Measurements from ENCODE around the gene PCNX2. TPM values are rescaled to one million over a fixed set of nuclear protein-coding genes. Genes with fewer than 3 reads are reported as not detected.

Gene PCNX2
- total RNA-seq, 2 experiments from 2014 or later = 25.0 to 29.8 TPM

- Mint-ChIP-seq H3K27ac (no peak overlapping the region), H3K4me1 (peaks cover 10% of the 10 kb centered on the region), H3K36me3 (ENCODE audit: low read depth) (peaks cover 43% of the 10 kb centered on the region), H3K4me3 (no peak overlapping the region), H3K9me3 (no peaks in the 10 kb centered on the region), H3K27me3 (no peaks in the 10 kb centered on the region)
- ChIA-PET CTCF (interaction anchor here (0.7 kb wide), 1 partner anchor 1769 kb away, joined by 3 read pairs; no protein-coding TSS in a partner anchor), POLR2A (no interaction called here)
- DNase-seq = no peak
These were observed 48.6 kb downstream of the PCNX2 start for GRCh38 chr1:233246965-233247364.

GRCh38 chr1:233245191-233245765 is 50.2 kb downstream of the PCNX2 start:
- H3K27ac Mint-ChIP-seq = no peak overlapping the region
- no peaks in the 10 kb centered on the region for H3K27me3 Mint-ChIP-seq
- H3K36me3 Mint-ChIP-seq (ENCODE audit: low read depth) = peaks cover 28% of the 10 kb centered on the region
- H3K4me1 Mint-ChIP-seq = peaks cover 10% of the 10 kb centered on the region
- DNase-seq = no peak
- POLR2A ChIA-PET = no interaction called here
- CTCF ChIA-PET = interaction anchor here (1.3 kb wide), 1 partner anchor 25 kb away, joined by 3 read pairs; no protein-coding TSS in a partner anchor
- H3K4me3 Mint-ChIP-seq = no peak overlapping the region
- no peaks in the 10 kb centered on the region for H3K9me3 Mint-ChIP-seq

DNA sequence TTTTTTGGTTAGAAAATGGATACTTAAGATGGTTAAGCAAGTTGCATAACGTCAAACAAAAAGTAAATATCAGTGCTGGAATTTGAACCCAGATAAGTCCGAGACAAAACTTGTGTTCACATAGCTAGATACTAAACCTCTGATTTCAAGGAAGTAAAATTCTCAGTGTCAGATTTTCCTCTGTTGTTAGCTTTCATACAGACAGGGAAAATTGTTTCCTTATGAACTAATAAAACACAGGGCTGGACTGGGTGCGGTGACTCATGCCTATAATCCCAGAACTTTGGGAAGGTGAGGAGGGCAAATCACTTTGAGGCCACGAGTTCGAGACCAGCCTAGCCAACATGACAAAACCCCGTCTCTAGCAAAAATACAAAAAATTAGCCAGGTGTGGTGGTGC is 51.3 kb downstream of the PCNX2 start:
- ChIA-PET POLR2A (no interaction called here), CTCF (no interaction called here)
- peaks cover 18% of the 10 kb centered on the region for H3K36me3 Mint-ChIP-seq (ENCODE audit: low read depth)
- H3K27ac Mint-ChIP-seq = no peak overlapping the region
- peaks cover 10% of the 10 kb centered on the region for H3K4me1 Mint-ChIP-seq
- DNase-seq = no peak
- H3K4me3 Mint-ChIP-seq = no peak overlapping the region
- no peaks in the 10 kb centered on the region for H3K9me3 Mint-ChIP-seq
- no peaks in the 10 kb centered on the region for H3K27me3 Mint-ChIP-seq

DNA sequence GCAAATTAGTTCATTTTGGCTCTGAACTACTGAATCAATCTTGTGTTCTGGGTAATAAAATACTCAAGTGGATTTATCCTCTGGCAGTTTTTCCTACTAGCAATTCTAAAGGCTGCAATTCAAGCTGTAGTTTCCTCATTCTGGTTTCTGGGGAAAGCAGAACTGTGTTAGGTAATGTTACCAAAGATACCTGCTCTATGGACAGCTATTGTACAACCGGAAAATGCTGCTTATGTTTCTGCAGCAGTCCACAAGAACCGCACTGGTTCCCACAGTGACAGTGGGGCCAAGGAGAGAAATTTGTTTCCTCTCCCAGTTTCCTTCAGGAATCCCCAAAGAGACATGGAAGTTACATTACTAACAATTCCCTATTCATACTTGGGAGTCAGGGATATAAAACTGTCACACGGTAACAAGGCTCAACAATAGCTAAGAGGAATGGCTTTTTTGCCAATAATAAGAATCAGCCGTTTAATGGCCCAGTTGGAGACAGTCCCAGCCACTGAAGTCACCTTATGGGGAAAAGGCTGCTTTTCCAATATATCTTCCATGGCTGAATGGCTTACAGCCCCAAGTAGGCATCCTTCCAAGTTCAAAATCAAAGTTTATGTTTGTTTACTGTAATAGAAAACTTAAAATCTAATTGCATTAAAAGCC is 52.6 kb downstream of the PCNX2 start:
- Mint-ChIP-seq H3K9me3 (no peaks in the 10 kb centered on the region), H3K36me3 (ENCODE audit: low read depth) (peaks cover 10% of the 10 kb centered on the region), H3K4me3 (no peak overlapping the region), H3K4me1 (peaks cover 10% of the 10 kb centered on the region), H3K27ac (no peak overlapping the region), H3K27me3 (no peaks in the 10 kb centered on the region)
- CTCF ChIA-PET = interaction anchor here (1.1 kb wide), 1 partner anchor 1271 kb away, joined by 3 read pairs; no protein-coding TSS in a partner anchor
- no peak for DNase-seq
- POLR2A ChIA-PET = no interaction called here

- ChIA-PET CTCF (interaction anchor here (0.6 kb wide), 1 partner anchor 66 kb away, joined by 4 read pairs; no protein-coding TSS in a partner anchor), POLR2A (interaction anchor here (0.6 kb wide), 1 partner anchor 1482 kb away, joined by 4 read pairs; no protein-coding TSS in a partner anchor)
- H3K27ac Mint-ChIP-seq = no peak overlapping the region
- no peak for DNase-seq
- H3K27me3 Mint-ChIP-seq = no peaks in the 10 kb centered on the region
- H3K9me3 Mint-ChIP-seq = no peaks in the 10 kb centered on the region
- H3K36me3 Mint-ChIP-seq (ENCODE audit: low read depth) = peaks cover 8% of the 10 kb centered on the region
- peaks cover 10% of the 10 kb centered on the region for H3K4me1 Mint-ChIP-seq
- H3K4me3 Mint-ChIP-seq = no peak overlapping the region
These were observed 53.8 kb downstream of the PCNX2 start for GRCh38 chr1:233241759-233242158.

DNA sequence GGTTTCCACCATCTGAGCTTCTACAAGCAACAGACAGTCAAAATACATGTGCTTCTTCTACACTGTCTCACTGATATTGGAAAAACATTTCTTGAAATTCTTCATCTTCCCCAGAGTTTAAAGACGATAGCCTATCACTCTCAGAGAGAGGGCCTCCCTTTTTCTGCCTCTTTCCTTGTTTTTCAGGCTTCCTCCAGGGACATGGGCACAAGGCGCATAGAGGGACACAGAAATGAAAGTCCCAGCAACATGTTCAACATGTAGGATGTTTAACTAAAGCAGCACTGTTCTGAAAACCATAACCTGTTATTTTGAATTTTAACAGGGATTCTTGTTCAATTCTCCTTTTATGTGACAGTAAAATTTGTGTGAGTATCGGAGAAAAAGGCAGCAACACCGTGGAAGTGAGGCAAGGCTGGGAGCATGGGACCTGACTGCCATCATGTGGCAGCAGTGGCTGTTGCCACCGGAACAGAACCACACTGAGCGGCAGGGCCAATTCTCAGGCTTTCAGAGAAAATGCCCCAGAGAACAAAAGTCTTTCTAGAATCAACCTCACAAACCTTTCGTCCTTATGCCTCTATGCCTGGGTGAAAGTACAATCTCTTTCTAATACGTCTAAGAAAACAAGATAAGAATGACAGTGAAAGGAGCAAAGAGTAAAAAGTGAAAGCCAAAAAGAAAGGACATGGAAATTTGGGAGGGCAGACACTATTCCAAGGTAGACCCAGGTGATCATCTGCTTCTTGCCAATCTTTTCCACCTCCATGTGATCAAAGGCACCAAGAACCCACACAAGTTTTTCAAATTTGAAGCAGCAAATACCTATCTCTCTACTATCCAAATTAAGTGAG is 54.5 kb downstream of the PCNX2 start:
- Mint-ChIP-seq H3K4me1 (peaks cover 10% of the 10 kb centered on the region), H3K9me3 (no peaks in the 10 kb centered on the region), H3K27me3 (no peaks in the 10 kb centered on the region), H3K4me3 (no peak overlapping the region), H3K27ac (no peak overlapping the region), H3K36me3 (ENCODE audit: low read depth) (peaks cover 10% of the 10 kb centered on the region)
- CTCF ChIA-PET = interaction anchor here (0.6 kb wide), 1 partner anchor 66 kb away, joined by 4 read pairs; no protein-coding TSS in a partner anchor
- DNase-seq = peak; percentile 42
- POLR2A ChIA-PET = interaction anchor here (0.6 kb wide), 2 partner anchors 558 to 1483 kb away, joined by 3 to 4 read pairs; no protein-coding TSS in a partner anchor

- ChIA-PET POLR2A (interaction anchor here (0.6 kb wide), 1 partner anchor 557 kb away, joined by 3 read pairs; no protein-coding TSS in a partner anchor), CTCF (no interaction called here)
- Mint-ChIP-seq H3K4me3 (no peak overlapping the region), H3K4me1 (peaks cover 7% of the 10 kb centered on the region), H3K27me3 (no peaks in the 10 kb centered on the region), H3K36me3 (ENCODE audit: low read depth) (peaks cover 13% of the 10 kb centered on the region), H3K27ac (no peak overlapping the region), H3K9me3 (no peaks in the 10 kb centered on the region)
- no peak for DNase-seq
These were observed 55.2 kb downstream of the PCNX2 start for GRCh38 chr1:233240371-233240770.

DNA sequence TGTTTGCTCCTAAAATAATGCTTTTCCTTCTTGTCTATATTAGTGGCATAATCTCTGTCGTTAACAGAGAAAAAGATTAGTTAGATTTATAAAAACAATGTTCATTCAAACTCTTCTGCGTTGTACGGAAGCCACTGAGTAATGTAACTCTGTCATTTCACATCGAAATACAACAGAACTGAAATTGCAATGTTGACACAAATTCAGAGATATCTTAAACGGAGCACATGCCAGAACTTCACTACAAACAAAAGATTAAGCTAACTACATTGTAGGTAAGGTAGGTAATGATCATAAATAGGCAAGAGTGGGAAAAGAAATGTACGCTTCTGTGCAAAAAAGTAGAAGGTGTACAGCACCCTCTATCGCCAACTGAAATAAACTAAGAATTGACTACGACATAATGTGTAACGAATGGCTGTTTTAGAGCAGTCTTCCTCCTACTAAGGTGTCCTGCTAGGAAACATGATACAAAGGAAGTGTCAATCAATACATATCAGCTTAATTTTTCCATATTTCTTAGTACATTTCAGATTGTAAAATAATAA is 56.6 kb downstream of the PCNX2 start:
- Mint-ChIP-seq H3K27ac (no peak overlapping the region), H3K4me3 (no peak overlapping the region), H3K36me3 (ENCODE audit: low read depth) (peaks cover 10% of the 10 kb centered on the region), H3K4me1 (no peaks in the 10 kb centered on the region), H3K9me3 (no peaks in the 10 kb centered on the region), H3K27me3 (no peaks in the 10 kb centered on the region)
- POLR2A ChIA-PET = no interaction called here
- DNase-seq = no peak
- CTCF ChIA-PET = interaction anchor here (0.6 kb wide), 1 partner anchor 441 kb away, joined by 3 read pairs; no protein-coding TSS in a partner anchor

- no peaks in the 10 kb centered on the region for H3K27me3 Mint-ChIP-seq
- ChIA-PET POLR2A (no interaction called here), CTCF (no interaction called here)
- H3K4me3 Mint-ChIP-seq = no peak overlapping the region
- H3K9me3 Mint-ChIP-seq = no peaks in the 10 kb centered on the region
- H3K4me1 Mint-ChIP-seq = no peaks in the 10 kb centered on the region
- H3K36me3 Mint-ChIP-seq (ENCODE audit: low read depth) = peaks cover 10% of the 10 kb centered on the region
- H3K27ac Mint-ChIP-seq = no peak overlapping the region
- DNase-seq = no peak
These were observed 57.9 kb downstream of the PCNX2 start for GRCh38 chr1:233237647-233238046.

DNA sequence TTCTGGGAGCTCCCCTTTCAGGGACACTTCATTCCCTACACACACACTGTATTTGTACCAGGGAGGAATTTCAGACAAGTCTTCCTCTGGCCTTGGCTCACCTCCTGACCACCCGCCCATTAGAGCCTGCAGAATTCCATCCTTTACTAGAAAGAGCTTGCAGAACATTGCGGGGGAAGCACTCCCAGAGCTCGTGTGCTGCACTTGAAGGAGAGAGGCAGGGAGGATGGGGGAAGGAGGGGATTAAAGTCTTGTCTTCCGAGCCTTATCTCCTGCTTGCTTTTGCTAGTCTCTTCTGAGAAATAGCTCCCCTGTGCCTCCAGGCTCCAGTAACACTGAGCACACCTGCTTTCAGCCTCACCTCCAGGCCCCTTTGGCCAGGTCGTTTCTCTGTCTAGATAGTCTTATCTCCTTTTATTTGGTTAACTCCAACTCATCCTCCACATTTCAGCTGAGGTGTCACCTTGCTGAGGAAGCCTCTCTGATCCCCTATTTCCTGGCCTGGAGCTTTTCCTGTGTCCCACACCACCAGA is 62.0 kb downstream of the PCNX2 start:
- H3K4me1 Mint-ChIP-seq = peaks cover 5% of the 10 kb centered on the region
- no peak overlapping the region for H3K4me3 Mint-ChIP-seq
- DNase-seq = no peak
- CTCF ChIA-PET = interaction anchor here (1.0 kb wide), 1 partner anchor 14 kb away, joined by 3 read pairs; no protein-coding TSS in a partner anchor
- no peak overlapping the region for H3K27ac Mint-ChIP-seq
- peaks cover 14% of the 10 kb centered on the region for H3K36me3 Mint-ChIP-seq (ENCODE audit: low read depth)
- POLR2A ChIA-PET = no interaction called here
- H3K27me3 Mint-ChIP-seq = no peaks in the 10 kb centered on the region
- H3K9me3 Mint-ChIP-seq = no peaks in the 10 kb centered on the region

DNA sequence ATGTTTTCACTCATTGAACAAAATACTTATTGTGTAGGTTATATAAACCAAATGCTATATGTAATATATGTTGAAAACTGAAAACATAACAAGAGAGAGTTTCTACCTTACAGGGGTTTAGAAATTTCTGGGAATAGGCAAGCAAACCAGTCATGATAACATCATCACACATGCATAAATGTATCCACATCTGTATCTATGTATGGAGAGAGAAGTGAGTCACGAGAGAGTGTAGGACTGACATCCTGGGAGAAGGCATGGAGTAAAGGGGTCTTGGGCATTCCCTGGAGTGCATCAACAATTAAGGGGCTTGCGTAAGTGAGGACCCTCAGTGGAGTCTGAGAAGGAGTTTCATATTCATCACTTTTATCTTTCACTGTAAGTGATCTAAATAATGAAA is 65.5 kb downstream of the PCNX2 start:
- POLR2A ChIA-PET = no interaction called here
- no peak overlapping the region for H3K4me3 Mint-ChIP-seq
- H3K4me1 Mint-ChIP-seq = peaks cover 12% of the 10 kb centered on the region
- H3K27me3 Mint-ChIP-seq = no peaks in the 10 kb centered on the region
- H3K9me3 Mint-ChIP-seq = no peaks in the 10 kb centered on the region
- H3K36me3 Mint-ChIP-seq (ENCODE audit: low read depth) = peaks cover 14% of the 10 kb centered on the region
- CTCF ChIA-PET = no interaction called here
- H3K27ac Mint-ChIP-seq = no peak overlapping the region
- DNase-seq = no peak

DNA sequence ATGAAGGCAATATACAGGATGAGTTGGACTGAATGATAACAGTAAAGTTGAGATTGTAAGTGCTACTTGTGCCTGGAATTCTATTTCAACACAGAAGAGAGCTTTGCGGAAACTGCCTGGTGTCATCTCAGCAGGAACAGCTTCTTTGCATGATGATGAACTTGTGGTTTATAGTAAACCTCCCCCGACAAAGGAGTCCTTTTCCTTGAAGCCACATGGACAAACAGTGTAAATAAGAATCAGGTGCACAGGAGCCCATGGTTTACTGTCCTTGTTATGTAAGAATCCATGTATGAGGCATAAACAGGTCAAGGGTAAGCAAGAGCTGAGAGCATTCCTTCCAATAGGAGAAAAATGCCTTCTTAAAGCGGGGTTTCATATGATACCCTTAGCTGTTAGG is 66.2 kb downstream of the PCNX2 start:
- H3K4me1 Mint-ChIP-seq = peaks cover 12% of the 10 kb centered on the region
- ChIA-PET POLR2A (no interaction called here), CTCF (interaction anchor here (0.9 kb wide), 1 partner anchor 22 kb away, joined by 3 read pairs; no protein-coding TSS in a partner anchor)
- H3K27ac Mint-ChIP-seq = no peak overlapping the region
- no peak for DNase-seq
- peaks cover 12% of the 10 kb centered on the region for H3K36me3 Mint-ChIP-seq (ENCODE audit: low read depth)
- no peak overlapping the region for H3K4me3 Mint-ChIP-seq
- H3K27me3 Mint-ChIP-seq = no peaks in the 10 kb centered on the region
- H3K9me3 Mint-ChIP-seq = no peaks in the 10 kb centered on the region

Data from activated CD4-positive, alpha-beta T cell treated with anti-CD3 and anti-CD28 coated beads, Interleukin-2, amount 10 ng/mL, durations not matched to agents 7 days and 5 days (primary cell).